OCI-M1 (cell line): ENCODE measurements around the gene GPR157.
A peak's percentile ranks its signal among the peaks of the same experiment; 100 is the strongest.
"Not testable (repeated sequence)": the region's sequence is repeated elsewhere in the genome, so short reads cannot be mapped to it uniquely, and the experiment has no call there.

Source experiments
- DNase-seq: peaks from one replicate; lab custom pipeline; 2025; lab: John Stamatoyannopoulos, UW

Gene GPR157

DNA sequence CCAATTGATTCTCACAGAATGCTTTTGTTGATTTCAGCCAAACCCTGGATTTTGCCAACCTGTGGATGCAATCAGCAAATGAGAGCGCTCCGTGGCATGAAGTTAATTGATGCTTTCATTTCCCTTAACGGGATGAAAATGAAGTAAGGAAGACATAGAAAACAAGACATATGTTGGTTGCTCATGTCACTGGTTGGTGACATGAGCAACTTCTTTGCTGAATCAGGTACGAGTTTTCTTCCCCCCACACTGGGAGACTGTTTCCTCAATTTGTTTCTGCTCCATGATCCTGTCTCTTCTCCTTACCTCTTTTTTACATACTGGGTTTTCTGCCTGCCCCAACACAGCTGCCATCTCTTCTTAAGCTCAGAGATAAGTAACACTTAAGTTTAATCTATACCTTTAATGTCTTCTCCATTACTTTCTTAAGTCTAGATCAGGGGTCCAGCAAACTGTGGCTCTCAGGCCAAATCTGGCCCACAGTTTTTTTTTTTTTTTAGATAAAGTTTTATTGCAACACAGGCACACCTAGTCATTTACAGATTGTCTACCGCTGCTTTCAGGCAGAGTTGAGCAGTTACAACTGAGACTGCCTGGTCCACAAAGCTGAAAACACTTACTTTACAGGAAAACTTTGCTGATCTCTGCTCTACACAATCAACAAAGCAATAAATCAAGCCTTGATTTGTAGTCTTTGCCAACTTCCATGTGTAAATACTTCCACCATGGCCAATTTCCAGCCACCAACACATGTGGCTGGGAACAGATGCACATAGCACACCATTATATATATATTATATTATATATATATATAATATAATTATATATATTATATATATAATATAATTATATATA, 13.3 kb downstream of the GPR157 start:
- no peak for DNase-seq

DNA sequence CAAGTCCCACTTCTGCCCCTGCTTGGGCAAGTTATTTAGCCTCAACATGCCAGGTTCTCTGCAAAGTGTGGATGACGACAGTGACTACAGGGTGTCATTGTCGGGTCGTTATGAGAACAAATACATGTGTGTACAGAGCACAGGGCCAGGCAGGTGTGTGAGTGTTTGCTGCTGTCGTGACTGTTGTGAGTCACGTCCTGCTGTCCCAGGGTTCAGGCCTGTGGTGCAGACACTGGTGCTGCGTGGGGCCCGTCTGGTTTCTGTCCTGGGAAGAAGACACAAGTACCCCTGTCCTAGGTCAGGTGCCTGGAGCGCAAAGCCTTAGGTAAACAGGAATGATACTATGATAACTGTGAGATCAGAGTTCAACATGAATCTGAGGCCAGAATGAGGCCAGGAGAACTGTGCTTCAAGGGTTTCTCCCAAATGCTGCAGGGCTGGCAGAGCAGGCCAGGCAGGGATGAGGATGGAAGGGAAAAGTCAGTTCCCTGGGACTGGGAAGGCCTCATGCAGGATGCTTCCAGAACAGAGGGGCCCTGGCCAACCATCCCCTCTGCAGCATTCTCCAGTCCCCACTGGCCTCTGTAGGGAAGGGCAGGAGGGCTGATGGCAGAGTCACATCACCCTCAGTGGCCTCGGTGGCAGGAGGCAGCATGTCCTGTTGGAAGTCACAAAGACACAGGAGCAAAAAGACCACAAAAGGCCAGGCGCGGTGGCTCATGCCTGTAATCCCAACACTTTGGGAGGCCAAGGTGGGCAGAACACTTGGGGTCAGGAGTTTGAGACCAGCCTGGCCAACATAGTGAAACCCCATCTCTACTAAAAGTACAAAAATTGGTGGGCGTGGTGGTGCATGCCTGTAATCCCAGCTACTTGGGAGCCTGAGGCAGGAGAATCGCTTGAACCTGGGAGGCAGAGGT, 15.7 kb downstream of the GPR157 start:
- DNase-seq = no peak

DNA sequence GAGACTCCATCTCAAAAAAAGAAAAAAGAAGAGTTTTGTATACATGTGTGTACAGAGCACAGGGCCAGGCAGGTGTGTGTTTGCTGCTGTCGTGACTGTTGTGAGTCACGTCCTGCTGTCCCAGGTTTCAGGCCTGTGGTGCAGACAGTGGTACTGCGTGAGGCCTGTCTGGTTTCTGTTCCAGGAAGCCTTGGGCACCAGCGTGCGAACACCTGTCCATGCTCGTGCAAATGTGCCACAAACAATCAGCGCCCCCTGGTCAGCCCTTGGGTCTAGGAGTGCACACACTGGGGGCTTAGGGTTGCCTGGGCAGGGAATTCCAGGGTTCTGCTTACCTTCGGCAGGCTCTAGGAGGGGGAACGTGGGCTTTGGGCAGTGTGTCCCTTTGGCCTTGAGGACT, 16.9 kb downstream of the GPR157 start:
- DNase-seq = no peak

DNA sequence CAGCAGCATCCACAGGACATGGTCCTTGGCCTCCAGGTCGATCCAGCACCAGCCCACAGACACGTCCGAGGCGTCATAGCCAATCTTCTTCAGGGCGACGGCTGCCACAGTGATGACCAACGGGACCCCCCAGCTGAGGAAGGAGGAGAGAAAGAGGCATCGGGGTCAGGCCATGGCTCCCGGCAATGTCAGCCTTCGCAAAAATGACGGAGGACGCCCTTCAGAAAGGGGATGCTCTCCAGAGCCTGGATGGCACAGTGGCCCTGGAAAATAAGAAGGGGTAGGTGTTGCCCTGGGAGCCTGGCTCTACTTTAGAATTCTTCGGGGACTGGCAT, 17.6 kb downstream of the GPR157 start:
- DNase-seq = no peak

DNA sequence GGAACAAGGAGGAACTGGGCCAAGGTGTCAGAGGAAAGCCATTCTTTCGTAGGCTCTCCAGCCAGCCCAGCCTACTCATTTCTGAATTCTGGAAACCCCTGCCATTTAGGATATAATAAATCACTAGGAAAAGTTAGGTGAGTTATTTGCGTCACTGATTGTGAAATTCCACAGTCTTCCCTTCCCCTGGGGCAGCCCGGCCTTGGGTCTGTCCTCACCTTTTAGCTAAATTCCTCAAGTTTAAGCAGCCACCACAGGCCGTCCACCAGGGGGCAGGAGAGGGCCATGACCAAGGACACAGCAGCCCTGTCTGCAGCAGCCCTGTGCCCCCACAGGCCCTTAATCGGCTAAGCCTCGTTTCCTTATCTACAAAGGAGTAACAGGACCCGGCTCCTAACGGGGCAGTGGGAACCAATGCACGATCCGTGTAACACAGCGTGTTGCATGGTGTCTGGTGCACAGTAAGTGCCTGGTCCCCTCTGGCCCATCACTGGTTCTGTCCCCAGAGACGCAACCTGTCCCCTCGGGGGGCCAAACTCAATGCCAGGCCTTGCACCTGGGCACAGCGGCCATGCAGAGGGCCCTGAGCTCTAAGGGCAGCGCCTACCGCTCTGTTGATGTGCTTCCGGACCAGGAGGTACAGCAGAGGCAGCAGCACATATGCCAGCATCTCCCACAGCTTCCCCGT, 18.1 kb downstream of the GPR157 start:
- DNase-seq = peak; percentile 79

DNA sequence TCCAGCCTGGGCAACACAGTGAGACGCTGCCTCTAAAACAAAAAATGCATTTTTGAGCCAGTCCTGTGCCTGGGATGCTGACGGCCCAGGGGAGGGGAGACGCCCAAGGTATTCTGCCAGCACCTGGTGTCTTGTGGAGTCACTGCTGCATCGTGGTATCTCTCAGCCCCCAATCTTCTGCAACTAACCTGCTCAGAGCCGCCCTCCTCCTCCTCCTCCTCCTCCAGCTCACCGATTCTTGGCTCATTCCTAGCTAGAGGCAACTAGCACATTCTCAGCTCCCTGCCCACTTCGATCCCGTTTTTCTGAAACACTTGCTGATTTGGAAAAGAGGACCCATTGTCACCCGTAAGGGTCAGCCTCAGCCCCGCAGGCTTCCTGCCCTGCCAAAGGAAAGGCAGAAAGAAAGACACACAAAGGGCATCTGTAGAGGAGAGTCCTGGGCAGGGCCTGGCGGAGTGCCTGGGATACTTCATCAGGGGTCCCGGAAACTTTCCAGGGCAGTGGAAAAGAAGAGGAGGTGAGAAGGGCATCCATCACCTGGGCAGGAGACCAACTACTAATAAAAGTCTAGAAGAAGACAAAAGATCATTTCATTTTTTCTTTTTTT, 20.7 kb downstream of the GPR157 start:
- DNase-seq = no peak

DNA sequence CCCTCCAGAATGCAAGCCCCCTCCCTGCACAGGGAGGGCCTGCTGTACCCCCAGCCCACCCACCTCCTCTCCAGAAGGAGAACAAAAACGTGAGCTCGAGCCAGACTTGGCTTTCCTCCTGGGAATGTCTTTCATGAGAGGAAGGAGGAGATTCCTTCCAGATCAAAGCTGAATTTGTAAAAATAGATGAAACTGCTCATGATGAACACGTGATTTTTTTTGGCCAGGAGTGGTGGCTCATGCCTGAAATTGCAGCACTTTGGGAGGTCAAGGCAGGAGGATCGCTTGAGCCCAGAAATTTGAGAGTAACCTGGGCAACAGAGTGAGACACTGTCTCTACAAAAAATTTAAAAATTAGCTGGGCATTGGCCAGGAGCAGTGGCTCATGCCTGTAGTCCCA, 21.8 kb downstream of the GPR157 start:
- DNase-seq = no peak

DNA sequence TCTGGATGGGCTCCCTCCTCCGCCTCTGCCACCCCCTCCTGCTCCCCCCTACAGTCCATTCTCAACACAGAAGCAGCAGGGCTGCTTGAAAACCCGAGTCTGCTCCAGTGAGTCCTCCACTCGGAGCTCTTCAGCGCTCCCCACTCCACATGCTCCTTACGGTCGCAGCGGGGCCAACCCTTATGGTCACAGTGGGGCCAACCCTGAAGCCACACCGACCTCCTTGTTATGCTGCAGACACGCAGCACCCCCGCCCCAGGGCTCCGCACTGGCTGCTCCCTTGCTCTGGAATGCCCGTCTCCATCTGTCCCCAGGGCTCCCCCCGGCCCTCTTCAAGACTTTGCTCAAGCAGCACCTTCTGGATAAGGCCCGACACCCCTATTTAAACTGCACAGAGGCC, 22.6 kb downstream of the GPR157 start:
- no peak for DNase-seq

DNA sequence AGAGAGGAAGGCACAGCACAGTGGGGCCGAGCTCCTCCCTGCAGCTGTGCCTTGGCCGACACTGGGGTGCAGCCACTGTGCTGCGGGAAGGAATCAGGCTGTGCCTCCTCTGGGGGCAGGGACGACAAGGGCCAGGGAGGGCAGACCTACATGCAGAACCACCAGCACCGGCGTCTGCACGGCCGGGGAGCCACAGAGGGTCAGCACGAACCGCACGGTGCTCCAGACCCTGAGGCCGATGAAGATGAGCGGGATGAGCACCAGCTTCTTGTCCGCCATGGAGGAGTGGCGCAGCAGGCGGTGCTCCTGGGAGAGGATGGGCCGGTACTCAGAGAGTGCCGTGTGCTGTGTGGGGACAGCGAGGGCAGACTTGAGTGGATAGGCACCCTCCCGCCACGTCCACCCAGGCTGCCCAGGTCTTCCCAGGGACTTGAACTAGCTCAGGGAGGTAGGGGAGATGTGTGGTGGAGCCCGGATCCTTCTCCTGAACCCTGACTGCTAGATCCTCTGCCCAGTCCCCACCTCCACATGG, 23.5 kb downstream of the GPR157 start:
- no peak for DNase-seq

DNA sequence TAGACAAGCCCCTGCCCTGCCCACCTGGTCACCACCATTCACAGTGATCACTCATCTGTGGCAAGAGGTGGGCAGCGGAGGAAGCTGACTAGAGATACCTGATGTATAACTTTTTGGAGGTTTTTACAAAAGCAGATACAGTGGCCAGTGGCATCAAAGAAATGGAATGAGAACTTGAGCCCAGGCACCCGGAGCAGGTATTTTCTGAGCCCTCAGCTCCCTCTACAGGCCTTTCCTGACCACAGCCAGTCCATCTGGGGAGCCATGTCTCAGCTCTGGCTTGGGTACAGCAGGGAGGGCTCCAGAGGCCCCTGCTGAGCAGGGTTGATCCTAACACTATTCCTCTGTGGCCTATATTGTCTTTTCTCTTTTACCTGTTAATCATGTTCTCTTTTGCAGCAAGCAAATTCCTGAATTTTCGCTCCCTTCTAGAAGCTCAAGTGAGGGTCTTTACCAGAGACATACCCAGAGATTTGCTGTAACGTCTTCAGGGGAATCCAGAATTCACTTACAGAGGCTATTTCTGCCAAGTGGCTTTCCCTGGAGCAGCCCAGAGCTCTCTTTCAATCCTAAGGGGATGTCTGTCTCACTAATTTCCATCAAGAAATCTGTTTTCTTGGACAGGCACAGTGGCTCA, 27.3 kb downstream of the GPR157 start:
- peak; percentile 43 for DNase-seq

DNA sequence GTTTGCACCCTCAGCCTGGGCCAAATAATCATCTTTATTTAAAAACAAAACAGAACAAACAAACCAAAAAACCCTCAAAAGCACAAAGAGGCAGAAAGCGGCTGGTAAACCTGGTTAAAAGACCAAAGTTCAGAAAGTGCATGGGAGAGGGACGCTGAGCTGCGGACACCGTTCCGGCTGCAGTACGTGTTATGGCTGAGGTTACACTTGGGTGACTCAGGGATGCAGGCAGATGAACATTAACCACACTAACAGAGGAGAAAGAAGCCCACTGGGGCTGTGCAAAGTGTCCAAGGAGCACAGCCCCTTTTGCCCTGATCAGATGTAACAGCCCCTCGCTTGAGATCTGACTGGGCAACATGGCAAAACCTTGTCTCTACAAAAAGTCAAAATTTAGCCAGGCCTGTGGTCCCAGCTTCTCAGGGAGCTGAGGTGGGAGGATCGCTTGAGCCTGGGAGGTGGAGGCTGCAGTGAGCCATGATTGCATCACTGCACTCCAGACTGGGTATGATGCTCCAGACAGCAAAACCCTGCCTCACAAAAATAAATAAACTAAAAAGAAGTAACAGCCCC, 28.3 kb downstream of the GPR157 start:
- DNase-seq = no peak

DNA sequence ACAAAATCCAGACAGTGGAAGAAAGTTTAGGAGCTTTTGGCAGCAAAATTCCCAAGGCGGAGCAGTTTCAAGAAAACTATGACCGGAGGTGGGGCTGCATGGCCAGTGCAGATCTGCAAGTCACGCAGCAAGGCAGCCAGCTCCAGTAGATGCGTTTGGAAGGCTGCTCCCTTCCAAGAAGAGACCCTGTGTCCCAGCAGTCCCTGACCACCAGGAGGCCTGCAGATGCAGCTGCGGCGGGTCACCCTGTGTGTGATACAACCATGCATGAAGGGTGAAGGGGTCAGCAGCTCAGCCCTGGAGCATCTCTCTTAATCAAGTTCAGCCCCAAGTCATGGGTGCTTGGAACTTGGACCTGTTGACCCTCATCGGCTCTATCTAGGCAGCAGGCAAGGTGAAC, 29.3 kb downstream of the GPR157 start:
- no peak for DNase-seq

DNA sequence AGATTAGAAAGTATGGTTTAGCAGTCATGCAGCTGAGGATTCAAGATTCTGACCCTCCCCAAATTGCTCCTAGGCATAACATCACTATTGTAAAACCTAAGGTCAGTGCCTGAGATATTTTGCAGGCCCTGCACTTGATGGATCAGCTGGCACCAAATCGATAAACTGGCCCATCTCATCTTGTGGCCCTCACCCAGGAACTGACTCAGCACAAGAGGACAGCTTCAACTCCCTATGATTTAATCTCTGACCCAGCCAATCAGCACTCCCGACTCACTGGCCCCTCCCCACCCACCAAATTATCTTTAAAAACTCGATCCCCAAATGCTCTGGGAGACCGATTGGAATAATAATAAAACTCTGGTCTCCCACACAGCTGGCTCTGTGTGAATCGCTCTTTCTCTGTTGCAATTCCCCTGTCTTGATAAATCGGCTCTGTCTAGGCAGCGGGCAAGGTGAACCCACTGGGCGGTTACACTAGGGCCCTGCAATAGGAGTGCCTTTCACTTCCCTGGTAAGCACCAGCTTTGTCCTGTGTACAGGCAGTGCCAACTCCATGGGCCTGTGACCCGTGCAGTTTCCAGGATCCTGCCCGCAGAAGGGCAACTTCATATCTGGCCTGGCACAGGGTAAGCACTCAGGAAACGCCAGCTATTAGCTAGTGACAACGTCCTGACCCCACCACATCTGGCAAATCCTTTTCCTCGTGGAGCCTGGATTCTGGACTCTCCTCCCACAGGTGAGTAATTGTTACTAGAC, 30.8 kb downstream of the GPR157 start:
- DNase-seq = no peak

DNA sequence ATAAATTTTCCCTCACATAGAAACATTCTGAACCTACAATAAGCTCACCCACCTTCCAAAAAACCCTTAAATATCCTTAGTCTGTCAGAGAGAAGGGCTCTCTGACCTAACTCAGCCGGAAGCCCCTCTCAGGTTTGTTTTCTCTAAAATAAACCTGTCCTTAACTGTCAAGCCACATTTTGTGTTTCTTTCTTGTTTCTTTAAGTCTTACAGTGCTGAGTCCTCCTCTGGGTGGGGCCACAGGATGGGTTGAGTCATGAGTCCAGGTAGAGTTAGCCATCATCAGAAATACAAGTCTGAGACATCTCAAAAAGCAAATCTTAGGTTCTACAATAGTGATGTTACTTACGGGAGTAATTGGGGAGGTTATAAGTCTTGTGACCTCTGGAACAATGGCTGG, 33.1 kb downstream of the GPR157 start:
- no peak for DNase-seq

DNA sequence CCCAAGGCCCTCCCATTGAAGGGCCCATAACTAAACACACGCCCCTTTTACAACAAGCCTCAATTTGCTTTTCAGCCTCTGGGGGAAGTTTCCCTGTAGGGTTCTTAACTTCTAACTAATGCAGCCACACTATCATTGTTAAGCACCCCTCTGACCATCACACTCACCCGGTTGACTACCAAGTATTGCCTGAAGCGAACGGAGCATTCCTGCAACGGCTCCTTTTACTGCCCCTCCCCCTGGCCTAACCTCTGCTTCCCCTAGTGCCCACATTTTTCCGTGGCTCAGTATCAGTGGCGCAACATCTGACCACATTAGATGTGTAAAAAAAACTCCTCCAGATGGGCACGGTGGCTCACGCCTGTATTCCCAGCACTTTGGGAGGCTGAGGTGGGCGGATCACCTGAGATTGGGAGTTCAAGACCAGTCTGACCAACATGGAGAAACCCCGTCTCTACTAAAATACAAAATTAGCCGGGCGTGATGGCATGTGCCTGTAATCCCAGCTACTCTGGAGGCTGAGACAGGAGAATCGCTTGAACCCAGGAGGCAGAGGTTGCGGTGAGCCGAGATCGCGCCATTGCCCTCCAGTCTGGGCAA, 34.8 kb downstream of the GPR157 start:
- DNase-seq = not testable (repeated sequence)

DNA sequence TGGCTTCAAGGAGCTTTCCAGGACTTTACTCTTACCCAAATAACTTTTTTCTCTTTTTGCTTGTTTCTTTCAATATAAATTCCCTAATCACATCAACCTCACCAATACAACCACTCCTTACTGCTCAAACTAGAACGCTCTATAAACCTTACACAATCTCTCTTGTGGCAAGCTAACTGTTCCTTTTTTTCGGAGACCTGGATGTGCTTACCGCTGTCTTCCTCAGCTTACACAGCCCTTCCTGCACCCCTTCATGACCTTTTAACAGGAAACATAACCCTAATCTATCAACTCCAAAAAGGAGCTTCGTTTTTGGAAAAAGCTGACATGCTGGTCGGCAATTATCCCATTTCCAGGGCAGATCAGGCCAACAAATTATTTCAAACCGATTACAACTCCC, 35.3 kb downstream of the GPR157 start:
- no peak for DNase-seq

DNA sequence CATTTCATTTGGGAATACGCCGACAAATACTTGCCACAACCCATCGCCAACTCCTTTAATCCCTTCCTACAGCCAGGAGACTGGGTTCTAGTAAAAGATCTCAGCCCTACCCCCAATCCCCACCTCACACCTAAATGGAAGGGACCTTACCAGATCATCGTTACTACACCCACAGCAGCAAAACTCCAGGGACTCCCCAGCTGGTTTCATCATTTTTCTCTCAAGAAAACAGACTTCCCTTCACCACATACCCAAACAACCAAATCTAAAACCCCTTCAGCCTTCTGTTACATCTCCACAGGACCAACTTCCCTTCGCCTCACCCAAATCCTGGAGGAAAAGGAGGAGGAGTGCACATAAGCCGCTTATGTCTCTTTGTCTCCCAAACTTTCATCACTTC, 35.8 kb downstream of the GPR157 start:
- no peak for DNase-seq

DNA sequence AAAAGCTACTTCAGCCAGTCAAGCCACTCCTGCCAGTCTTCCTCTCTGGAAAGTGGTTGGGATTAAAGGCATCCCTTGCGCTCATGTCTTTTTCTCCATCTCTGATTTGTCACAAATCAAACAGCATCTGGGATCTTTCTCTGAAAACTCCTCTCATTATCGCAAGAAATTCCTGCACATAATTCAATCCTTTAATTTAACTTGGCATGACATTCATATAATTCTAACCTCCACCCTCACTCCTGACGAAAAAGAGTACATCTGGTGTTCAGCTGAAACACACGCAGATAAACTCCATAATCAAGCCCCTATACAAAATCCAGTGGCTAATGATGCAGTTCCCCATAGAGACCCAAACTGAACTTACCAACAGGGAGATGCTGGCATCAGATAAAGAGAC, 40.1 kb downstream of the GPR157 start:
- no peak for DNase-seq

DNA sequence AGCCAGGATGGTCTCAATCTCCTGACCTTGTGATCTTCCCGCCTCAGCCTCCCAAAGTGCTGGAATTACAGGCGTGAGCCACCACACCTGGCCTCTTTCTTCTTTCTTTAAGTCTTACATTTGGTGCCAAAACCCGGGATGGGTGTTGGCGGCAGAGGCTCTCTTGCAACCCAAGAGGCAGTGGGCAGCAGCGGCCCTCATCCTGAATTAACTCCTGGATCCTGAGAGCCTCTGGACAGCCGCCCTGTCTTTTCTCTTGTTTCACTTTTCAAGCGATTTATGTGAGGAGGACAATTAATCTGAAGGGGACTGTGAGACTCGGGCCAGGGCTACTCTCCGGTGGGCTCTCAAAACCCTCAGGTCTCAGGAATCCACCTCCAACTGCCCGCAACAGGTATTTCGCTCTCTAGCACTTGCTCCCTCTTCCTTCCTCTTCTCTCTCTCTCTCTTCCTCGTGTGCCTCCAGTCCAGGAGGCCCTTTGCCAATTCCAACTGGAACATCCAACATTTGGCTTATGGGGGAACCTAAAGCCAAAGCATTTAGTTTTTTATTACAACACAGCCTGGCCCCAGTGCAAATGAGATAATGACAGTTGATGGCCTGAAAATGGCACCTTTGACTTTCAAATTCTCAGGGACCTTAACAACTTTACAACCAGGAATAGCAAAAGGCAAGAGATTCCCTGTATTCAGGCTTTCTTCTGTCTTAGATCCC, 41.3 kb downstream of the GPR157 start:
- DNase-seq = no peak
